GM23338 (cell line): ENCODE measurements around the gene TMEM132A. TPM values are rescaled to one million over a fixed set of nuclear protein-coding genes. Genes with fewer than 3 reads are reported as not detected.

Experiments
- ATAC-seq: fragments of 200-7000 bp; cut with Tn5 transposase; 3 replicates; pipeline ENCODE4 v1.9.1; 2020
- DNase-seq: peaks from one replicate; pipeline ENCODE4 v3.0.0-alpha.2; 2015; ENCODE audit warnings: low spot score
- H2AFZ ChIP-seq: fragments of 200-600 bp; sonication (generic); 2 replicates; pipeline ENCODE4 v1.8.0; 2016; ENCODE audit warnings: antibody characterized with exemption, mild to moderate bottlenecking, moderate library complexity
- H3F3A ChIP-seq: fragments of 200-600 bp; sonication (generic); replicated peaks from 2 replicates; pipeline ENCODE4 v1.8.0; 2017; ENCODE audit warnings: antibody characterized with exemption, mixed run types, low read depth
- H3K27ac ChIP-seq: fragments of 200-600 bp; sonication (generic); 2 replicates; pipeline ENCODE4 v1.6.1; 2016; ENCODE audit warnings: low read depth
- H3K27me3 ChIP-seq: fragments of 200-600 bp; sonication (generic); 2 replicates; pipeline ENCODE4 v1.8.0; 2016; ENCODE audit warnings: mild to moderate bottlenecking, mixed run types, moderate library complexity; ENCODE audit not compliant: insufficient read depth
- H3K36me3 ChIP-seq: fragments of 200-600 bp; sonication (generic); 2 replicates; pipeline ENCODE4 v1.8.0; 2016; ENCODE audit warnings: mild to moderate bottlenecking; ENCODE audit not compliant: insufficient read depth
- H3K4me1 ChIP-seq: fragments of 200-600 bp; sonication (generic); 2 replicates; pipeline ENCODE4 v1.8.0; 2016; ENCODE audit warnings: mild to moderate bottlenecking, moderate library complexity; ENCODE audit not compliant: insufficient read depth
- H3K4me2 ChIP-seq: fragments of 200-600 bp; sonication (generic); 2 replicates; pipeline ENCODE4 v1.7.1; 2017; ENCODE audit warnings: mixed run types
- H3K4me3 ChIP-seq: fragments of 200-600 bp; sonication (generic); 2 replicates; pipeline ENCODE4 v1.6.1; 2016; ENCODE audit warnings: mixed run types
- H3K79me2 ChIP-seq: fragments of 200-600 bp; sonication (generic); replicated peaks from 2 replicates; pipeline ENCODE4 v1.8.0; 2017; ENCODE audit warnings: mild to moderate bottlenecking; ENCODE audit not compliant: insufficient read depth
- H3K9me2 ChIP-seq: fragments of 200-600 bp; sonication (generic); 2 replicates; pipeline ENCODE4 v1.8.0; 2017; ENCODE audit not compliant: insufficient read depth
- H4K20me1 ChIP-seq: fragments of 200-600 bp; sonication (generic); replicated peaks from 2 replicates; pipeline ENCODE4 v1.8.0; 2017; ENCODE audit warnings: mild to moderate bottlenecking; ENCODE audit not compliant: insufficient read depth
- H3K27ac Mint-ChIP-seq: 2 replicates; pipeline ENCODE4 v1.8.0; 2020; ENCODE audit warnings: inconsistent platforms, mild to moderate bottlenecking, moderate library complexity, mixed read lengths
- H3K27me3 Mint-ChIP-seq: 3 replicates; pipeline ENCODE4 v1.8.0; 2022; ENCODE audit warnings: low read depth, mild to moderate bottlenecking, moderate library complexity, mixed read lengths, inconsistent platforms; ENCODE audit not compliant: insufficient read depth, poor library complexity
- H3K36me3 Mint-ChIP-seq: 3 replicates; pipeline ENCODE4 v1.8.0; 2021; ENCODE audit warnings: low read depth, mild to moderate bottlenecking, inconsistent platforms, moderate library complexity, mixed read lengths
- H3K4me1 Mint-ChIP-seq: 3 replicates; pipeline ENCODE4 v1.8.0; 2020; ENCODE audit warnings: mild to moderate bottlenecking, inconsistent platforms, mixed read lengths
- H3K4me3 Mint-ChIP-seq: 3 replicates; pipeline ENCODE4 v1.8.0; 2021; ENCODE audit warnings: moderate library complexity, mild to moderate bottlenecking, inconsistent platforms, mixed read lengths
- H3K9me3 Mint-ChIP-seq: 3 replicates; pipeline ENCODE4 v1.8.0; 2020; ENCODE audit warnings: moderate library complexity, mild to moderate bottlenecking, inconsistent platforms, mixed read lengths
- CTCF ChIP-seq, 2 experiments: fragments of 200-600 bp in 1 of 2; sonication (generic) in 1 of 2; conservative IDR thresholded peaks; 2 replicates each; pipeline versions ENCODE4 v1.5.1 to v1.6.1; 2016 to 2017; ENCODE audit warnings: antibody characterized with exemption in 2 of 2, low read depth in 2 of 2, mild to moderate bottlenecking in 2 of 2, moderate library complexity in 1 of 2
- ETS1 ChIP-seq: IDR thresholded peaks from 2 replicates; pipeline ENCODE4 v1.6.1; 2016; ENCODE audit warnings: antibody characterized with exemption
- EZH2 ChIP-seq: fragments of 200-600 bp; sonication (generic); IDR thresholded peaks from one replicate; pipeline ENCODE4 v1.8.0; 2017; ENCODE audit warnings: antibody characterized with exemption, mild to moderate bottlenecking, low read depth; ENCODE audit not compliant: unreplicated experiment
- EZH2phosphoT487 ChIP-seq: fragments of 200-600 bp; sonication (generic); IDR thresholded peaks from one replicate; pipeline ENCODE4 v1.8.1; 2018; ENCODE audit warnings: antibody characterized with exemption; ENCODE audit not compliant: unreplicated experiment
- JUNB ChIP-seq: IDR thresholded peaks from one replicate; pipeline ENCODE4 v1.6.1; 2016; ENCODE audit warnings: antibody characterized with exemption; ENCODE audit not compliant: unreplicated experiment
- REST ChIP-seq: IDR thresholded peaks from one replicate; pipeline ENCODE4 v1.6.1; 2018; ENCODE audit warnings: antibody characterized with exemption; ENCODE audit not compliant: unreplicated experiment
- ZNF114 ChIP-seq: fragments of 250-450 bp; sonication (Bioruptor Pico); IDR thresholded peaks from 2 replicates; pipeline ENCODE4 v1.5.0; 2020; ENCODE audit warnings: mild to moderate bottlenecking, moderate library complexity
- ZNF331 ChIP-seq: fragments of 250-450 bp; sonication (Bioruptor Pico); IDR thresholded peaks from 2 replicates; pipeline ENCODE4 v1.5.0; 2020; ENCODE audit warnings: low read depth, mild to moderate bottlenecking, moderate library complexity
- polyA plus RNA-seq: library from polyadenylated mRNA; unstranded; fragments of >200 nt; fragmentation: Nextera tagmentation; extraction: Ambion mirVana; gene quantifications from 2 replicates; pipeline ENCODE4 v1.2.1, GENCODE V29; 2016
- total RNA-seq: library from RNA; depleted of rRNA; stranded (reverse); fragments of >200 nt; shearing (Covaris generic); gene quantifications from 2 replicates; pipeline ENCODE4 v1.2.3, GENCODE V29; 2014

Gene TMEM132A
- total and polyA plus RNA-seq, 2 experiments from 2014 or later = 36.2 to 96.6 TPM

- no peak for TF ChIP-seq EZH2phosphoT487
- no peak for TF ChIP-seq EZH2
- no peak for TF ChIP-seq CTCF (conservative IDR thresholded peaks at IDR 0.05; ENCODE audit: low read depth in 2 of 2)
These were observed 48.7 kb upstream of the TMEM132A start (continued) for GRCh38 chr11:60875366-60876167.

GRCh38 chr11:60876168-60876485, 48.1 kb upstream of the TMEM132A start:
- H3K27me3 ChIP-seq = no peaks in the 10 kb centered on the region
- H3K27me3 Mint-ChIP-seq = no peaks in the 10 kb centered on the region
- no peak for DNase-seq
- no peak overlapping the region for H3K4me2 ChIP-seq
- no peaks in the 10 kb centered on the region for H3F3A ChIP-seq
- TF ChIP-seq ETS1 (no peak), JUNB (no peak), EZH2phosphoT487 (no peak), ZNF114 (CRISPR knock-in tag) (no peak), ZNF331 (CRISPR knock-in tag) (no peak), REST (no peak)
- no peaks in the 10 kb centered on the region for H3K36me3 ChIP-seq
- no peaks in the 10 kb centered on the region; the same call in 1 of the 2 replicates for H4K20me1 ChIP-seq
- no peak overlapping the region for H2AFZ ChIP-seq
- ATAC-seq = no peak
- H3K36me3 Mint-ChIP-seq = no peaks in the 10 kb centered on the region; the same call in 2 of the 3 replicates
- H3K4me3 ChIP-seq = no peak overlapping the region
- no peak overlapping the region for H3K4me3 Mint-ChIP-seq
- peaks cover 6% of the 10 kb centered on the region; the same call in 2 of the 3 replicates for H3K4me1 Mint-ChIP-seq
- H3K9me2 ChIP-seq = no peaks in the 10 kb centered on the region
- no peak overlapping the region for H3K27ac ChIP-seq
- H3K4me1 ChIP-seq = no peaks in the 10 kb centered on the region
- no peak overlapping the region for H3K27ac Mint-ChIP-seq
- no peaks in the 10 kb centered on the region for H3K9me3 Mint-ChIP-seq
- H3K79me2 ChIP-seq = no peaks in the 10 kb centered on the region
